DND-41 (cell line): ENCODE results near the gene MRPS27.
A peak's percentile ranks its signal among the peaks of the same experiment; 100 is the strongest.

ENCODE experiments used
- ATAC-seq: fragments of 200-7000 bp; cut with Tn5 transposase; 3 replicates; pipeline ENCODE4 v1.9.1; 2021; ENCODE audit warnings: low read depth; ENCODE audit not compliant: insufficient read depth
- DNase-seq: peaks from one replicate; pipeline ENCODE4 v3.0.0-alpha.2; 2020
- H2AFZ ChIP-seq: 2 replicates; pipeline ENCODE4 v1.6.0; 2012; ENCODE audit warnings: low read depth, low read length
- H3K27ac ChIP-seq: 2 replicates; pipeline ENCODE4 v1.5.1; 2012; ENCODE audit warnings: low read length, inconsistent platforms
- H3K27me3 ChIP-seq: fragments of 200-600 bp; sonication (generic); 2 replicates; pipeline ENCODE4 v1.6.0; 2012; ENCODE audit warnings: low read length, mild to moderate bottlenecking, inconsistent platforms; ENCODE audit not compliant: insufficient read depth, poor library complexity
- H3K36me3 ChIP-seq: 2 replicates; pipeline ENCODE4 v1.5.1; 2012; ENCODE audit warnings: low read length, inconsistent platforms; ENCODE audit not compliant: insufficient read depth
- H3K4me1 ChIP-seq: 2 replicates; pipeline ENCODE4 v1.5.1; 2012; ENCODE audit warnings: mild to moderate bottlenecking, low read length; ENCODE audit not compliant: insufficient read depth
- H3K4me2 ChIP-seq: 2 replicates; pipeline ENCODE4 v1.6.0; 2012; ENCODE audit warnings: mild to moderate bottlenecking, moderate library complexity, low read length, inconsistent platforms; ENCODE audit not compliant: insufficient read depth
- H3K4me3 ChIP-seq, 2 experiments: fragments of 200-600 bp in 1 of 2; shearing (Covaris generic) in 1 of 2; 2 replicates each; pipeline ENCODE4 v1.5.1; 2012 to 2016; ENCODE audit warnings: inconsistent platforms in 2 of 2, low read length in 2 of 2, mild to moderate bottlenecking in 2 of 2, low read depth in 1 of 2, moderate library complexity in 1 of 2
- H3K79me2 ChIP-seq: 2 replicates; pipeline ENCODE4 v1.6.0; 2012; ENCODE audit warnings: low read length, inconsistent platforms; ENCODE audit not compliant: insufficient read depth
- H3K9ac ChIP-seq: 2 replicates; pipeline ENCODE4 v1.6.0; 2012; ENCODE audit warnings: low read depth, mild to moderate bottlenecking, inconsistent platforms, low read length, moderate library complexity
- H3K9me3 ChIP-seq: 2 replicates; pipeline ENCODE4 v1.5.1; 2012; ENCODE audit warnings: low read length, moderate library complexity, mild to moderate bottlenecking, inconsistent platforms; ENCODE audit not compliant: insufficient read depth, severe bottlenecking
- H4K20me1 ChIP-seq: 2 replicates; pipeline ENCODE4 v1.6.0; 2012; ENCODE audit warnings: low read length; ENCODE audit not compliant: insufficient read depth
- CTCF ChIP-seq: IDR thresholded peaks from 2 replicates; pipeline ENCODE4 v1.5.1; 2012; ENCODE audit warnings: borderline replicate concordance, low read length, moderate library complexity, mild to moderate bottlenecking; ENCODE audit not compliant: poor library complexity, severe bottlenecking; ENCODE audit errors: extremely low read depth
- EZH2 ChIP-seq: IDR thresholded peaks from 3 replicates; pipeline ENCODE4 v1.6.1; 2012; ENCODE audit warnings: borderline replicate concordance, low read depth, mild to moderate bottlenecking, moderate library complexity, low read length, inconsistent platforms; ENCODE audit not compliant: severe bottlenecking

The MRPS27 gene

GRCh38 chr5:72313141-72313540 is 6.9 kb downstream of the MRPS27 start:
- H3K36me3 ChIP-seq: peaks cover 60% of the 10 kb centered on the region

DNA sequence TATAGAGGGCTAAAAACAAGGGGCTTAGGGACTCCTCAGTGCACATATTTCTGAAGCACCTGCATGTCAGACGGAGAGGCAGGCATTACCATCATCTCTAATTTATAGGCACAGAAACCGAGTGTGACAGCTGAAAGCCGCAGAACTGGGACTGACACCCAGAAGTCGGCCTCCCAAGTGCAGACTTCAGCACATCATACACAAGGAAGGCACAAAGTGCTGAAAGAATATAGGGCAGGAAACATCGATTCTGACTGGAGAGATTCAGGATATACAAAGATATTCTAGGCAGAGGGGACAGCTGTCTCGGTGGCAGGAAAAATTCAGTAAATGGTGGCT is 11.2 kb downstream of the MRPS27 start:
- TF ChIP-seq CTCF (no peak), EZH2 (no peak)
- Histone ChIP-seq H2AFZ (peak overlapping the region; percentile 59), H3K9me3 (no peaks in the 10 kb centered on the region), H3K9ac (peak overlapping the region; percentile 96), H3K4me3 (peak overlapping the region in 1 of 2 experiments; percentile 88; a peak in 2 of 4 replicates), H3K4me2 (peak overlapping the region; percentile 72), H3K36me3 (peaks cover 48% of the 10 kb centered on the region), H3K27me3 (no peaks in the 10 kb centered on the region), H4K20me1 (peaks cover 6% of the 10 kb centered on the region; the same call in 1 of the 2 replicates), H3K79me2 (peaks cover 59% of the 10 kb centered on the region), H3K4me1 (peaks cover 28% of the 10 kb centered on the region), H3K27ac (peak overlapping the region; percentile 55)
- DNase-seq (peak; percentile 23), ATAC-seq (no peak)

More at GRCh38 chr5:72313141-72313540, 6.9 kb downstream of the MRPS27 start:
- no peaks in the 10 kb centered on the region for H3K27me3 ChIP-seq
- H3K79me2 ChIP-seq: peaks cover 59% of the 10 kb centered on the region
- TF ChIP-seq EZH2 (no peak), CTCF (no peak)
- ATAC-seq: no peak
- no peak for DNase-seq
- H3K9ac ChIP-seq: no peak overlapping the region
- H3K27ac ChIP-seq: no peak overlapping the region
- no peaks in the 10 kb centered on the region for H3K9me3 ChIP-seq
- H3K4me2 ChIP-seq: no peak overlapping the region
- H2AFZ ChIP-seq: no peak overlapping the region
- H4K20me1 ChIP-seq: peaks cover 7% of the 10 kb centered on the region; the same call in 1 of the 2 replicates
- no peak overlapping the region for H3K4me3 ChIP-seq
- H3K4me1 ChIP-seq: peaks cover 44% of the 10 kb centered on the region

GRCh38 chr5:72307968-72308852 is 11.8 kb downstream of the MRPS27 start:
- Histone ChIP-seq H2AFZ (peak overlapping the region; percentile 93), H4K20me1 (peaks cover 6% of the 10 kb centered on the region; the same call in 1 of the 2 replicates), H3K27me3 (no peaks in the 10 kb centered on the region), H3K4me3 (peak overlapping the region; percentile 79 to 88), H3K27ac (peak overlapping the region; percentile 94), H3K79me2 (peaks cover 59% of the 10 kb centered on the region), H3K4me1 (peaks cover 28% of the 10 kb centered on the region), H3K36me3 (peaks cover 41% of the 10 kb centered on the region), H3K9ac (peak overlapping the region; percentile 96), H3K9me3 (no peaks in the 10 kb centered on the region), H3K4me2 (peak overlapping the region; percentile 72)
- ATAC-seq (peak; percentile 96), DNase-seq (peak; percentile 96)
- TF ChIP-seq CTCF (peak; percentile 89), EZH2 (no peak)
